Ishikawa (cell line): ENCODE measurements around the gene OSBPL9.

Source experiments
- CEBPB ChIP-seq: IDR thresholded peaks from 2 replicates; pipeline ENCODE4 v1.6.1; 2012
- EGR1 ChIP-seq: IDR thresholded peaks from 2 replicates; pipeline ENCODE4 v1.6.1; 2012
- EP300 ChIP-seq: IDR thresholded peaks from 2 replicates; pipeline ENCODE4 v1.6.1; 2012; ENCODE audit warnings: borderline replicate concordance
- FOXM1 ChIP-seq: IDR thresholded peaks from 2 replicates; pipeline ENCODE4 v1.6.1; 2012; ENCODE audit warnings: low read depth, borderline replicate concordance
- MAX ChIP-seq: IDR thresholded peaks from 2 replicates; pipeline ENCODE4 v1.6.1; 2012
- RAD21 ChIP-seq: IDR thresholded peaks from 2 replicates; pipeline ENCODE4 v1.6.1; 2012; ENCODE audit warnings: low read depth
- REST ChIP-seq: IDR thresholded peaks from 2 replicates; pipeline ENCODE4 v1.6.1; 2012; ENCODE audit warnings: low read depth, mild to moderate bottlenecking
- TAF1 ChIP-seq: IDR thresholded peaks from 2 replicates; pipeline ENCODE4 v1.6.1; 2012; ENCODE audit warnings: low read depth, mild to moderate bottlenecking
- TEAD4 ChIP-seq: IDR thresholded peaks from 2 replicates; pipeline ENCODE4 v1.6.1; 2012
- ZBTB7A ChIP-seq: IDR thresholded peaks from 2 replicates; pipeline ENCODE4 v1.6.1; 2012; ENCODE audit warnings: low read depth

GRCh38 chr1:51600965-51601364 lies 15.9 kb upstream of the OSBPL9 start:
- TF ChIP-seq EP300 (no peak), TEAD4 (no peak), REST (no peak), TAF1 (no peak), CEBPB (no peak), EGR1 (no peak), RAD21 (no peak), MAX (no peak), ZBTB7A (no peak), FOXM1 (no peak)
